ENCODE data around the gene LRIG1.

The LRIG1 gene

DNA sequence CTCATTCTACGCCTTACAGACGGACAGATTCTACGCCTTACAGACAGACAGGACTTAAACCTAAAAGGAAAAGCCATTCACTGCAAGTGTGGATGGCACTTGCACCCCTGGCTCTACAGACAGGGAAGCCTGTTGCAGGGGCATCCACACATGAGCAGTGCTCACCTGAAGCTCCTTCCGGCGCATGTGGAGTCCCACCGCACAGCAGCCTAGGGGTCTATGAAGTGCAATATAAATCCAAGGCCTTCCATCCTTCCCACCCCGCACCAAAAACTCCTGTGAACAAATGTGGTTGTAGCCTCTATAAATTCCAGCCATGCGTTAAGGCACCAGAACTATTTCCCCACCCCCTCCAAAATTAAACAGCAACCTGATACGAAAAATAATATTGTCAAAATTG is 121.3 kb downstream of the LRIG1 start:
- Mint-ChIP-seq H3K27me3 (ENCODE audit: low read depth) (no peaks in the 10 kb centered on the region), H3K36me3 (ENCODE audit: low read depth) (peaks cover 88% of the 10 kb centered on the region), H3K4me3 (no peak overlapping the region), H3K4me1 (peaks cover 29% of the 10 kb centered on the region), H3K27ac (no peak overlapping the region), H3K9me3 (peaks cover under 1% of the 10 kb centered on the region)
- no peak for TF ChIP-seq CTCF (IDR thresholded peaks at IDR 0.05; ENCODE audit: unreplicated experiment in 3 of 3)

- Mint-ChIP-seq H3K36me3 (ENCODE audit: low read depth) (peaks cover 75% of the 10 kb centered on the region), H3K4me3 (no peak overlapping the region), H3K4me1 (peaks cover 30% of the 10 kb centered on the region), H3K27me3 (ENCODE audit: low read depth) (no peaks in the 10 kb centered on the region), H3K27ac (peak overlapping the region in 2 of 3 experiments; percentile 51 to 65), H3K9me3 (no peaks in the 10 kb centered on the region)
- peak in 2 of 3 experiments; percentile 52 for TF ChIP-seq CTCF (IDR thresholded peaks at IDR 0.05; ENCODE audit: unreplicated experiment in 3 of 3)
These were observed 122.6 kb downstream of the LRIG1 start for GRCh38 chr3:66378256-66378655.

GRCh38 chr3:66377800-66378199 is 123.0 kb downstream of the LRIG1 start:
- H3K4me1 Mint-ChIP-seq, result peaks cover 34% of the 10 kb centered on the region
- H3K27me3 Mint-ChIP-seq (ENCODE audit: low read depth), result no peaks in the 10 kb centered on the region
- H3K4me3 Mint-ChIP-seq, result no peak overlapping the region
- no peak for TF ChIP-seq CTCF (IDR thresholded peaks at IDR 0.05; ENCODE audit: unreplicated experiment in 3 of 3)
- H3K27ac Mint-ChIP-seq, result peak overlapping the region in 1 of 3 experiments; percentile 51
- H3K36me3 Mint-ChIP-seq (ENCODE audit: low read depth), result peaks cover 70% of the 10 kb centered on the region
- no peaks in the 10 kb centered on the region for H3K9me3 Mint-ChIP-seq

GRCh38 chr3:66376568-66376967 is 124.3 kb downstream of the LRIG1 start:
- no peak for TF ChIP-seq CTCF (IDR thresholded peaks at IDR 0.05; ENCODE audit: unreplicated experiment in 3 of 3)
- H3K9me3 Mint-ChIP-seq, result no peaks in the 10 kb centered on the region
- H3K4me3 Mint-ChIP-seq, result no peak overlapping the region
- peak overlapping the region in 1 of 3 experiments; percentile 7 for H3K27ac Mint-ChIP-seq
- H3K36me3 Mint-ChIP-seq (ENCODE audit: low read depth), result peaks cover 59% of the 10 kb centered on the region
- no peaks in the 10 kb centered on the region for H3K27me3 Mint-ChIP-seq (ENCODE audit: low read depth)
- H3K4me1 Mint-ChIP-seq, result peaks cover 29% of the 10 kb centered on the region

DNA sequence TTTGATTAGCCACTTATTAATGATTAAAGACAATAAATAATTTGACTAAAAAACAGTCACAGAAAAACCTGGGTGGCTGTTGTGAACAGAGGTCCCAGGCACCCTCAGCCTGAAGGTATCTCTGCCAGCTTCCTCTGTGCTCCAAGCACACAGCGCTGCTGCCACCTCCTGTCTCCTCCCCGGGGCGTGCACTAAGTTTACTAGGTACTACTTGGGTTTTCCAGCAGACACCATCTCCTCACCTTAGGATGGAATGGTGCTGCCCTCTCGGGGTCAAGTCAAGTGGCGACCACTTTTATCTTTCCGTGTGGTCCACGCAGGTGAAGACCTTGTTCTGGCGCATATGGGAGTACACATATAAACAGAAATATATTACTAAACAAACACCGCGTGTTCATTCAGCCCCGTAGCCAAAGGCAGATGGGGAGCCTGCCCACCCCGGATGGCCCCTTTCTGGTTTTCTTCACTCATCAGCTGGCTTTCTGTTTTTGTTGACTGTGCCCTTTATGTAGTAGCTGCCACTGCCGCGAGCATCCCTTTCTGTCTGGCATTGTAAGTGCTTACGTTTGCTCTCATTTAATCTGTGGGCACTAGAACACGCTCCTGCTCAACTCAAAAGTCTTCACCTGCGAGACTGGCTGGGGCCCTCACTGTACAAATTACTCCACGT is 128.0 kb downstream of the LRIG1 start:
- Mint-ChIP-seq H3K27me3 (ENCODE audit: low read depth) (no peaks in the 10 kb centered on the region), H3K4me3 (no peak overlapping the region), H3K36me3 (ENCODE audit: low read depth) (peaks cover 31% of the 10 kb centered on the region), H3K4me1 (peaks cover 12% of the 10 kb centered on the region), H3K27ac (no peak overlapping the region), H3K9me3 (no peaks in the 10 kb centered on the region)
- peak; percentile 30 to 48 (median 45) for TF ChIP-seq CTCF (IDR thresholded peaks at IDR 0.05; ENCODE audit: unreplicated experiment in 3 of 3)

DNA sequence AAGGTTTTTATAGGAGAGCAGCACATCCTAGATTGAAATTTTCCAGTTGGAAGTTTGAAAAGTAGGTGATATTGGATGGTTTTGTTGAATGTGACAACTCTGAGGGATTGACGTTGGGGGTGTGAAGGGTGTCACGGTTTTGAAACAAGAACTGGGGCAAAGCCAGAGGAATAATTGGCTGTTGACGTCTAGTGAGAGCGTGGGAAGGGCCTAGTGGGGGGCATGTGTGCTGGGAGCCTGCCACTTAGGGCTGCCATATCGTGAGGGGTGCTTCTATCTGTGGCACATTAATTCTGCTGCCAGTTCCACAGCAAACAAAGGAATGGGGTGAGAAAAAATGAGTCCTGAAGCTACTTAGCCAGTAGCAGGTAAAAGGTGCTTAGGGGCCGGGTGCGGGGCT is 129.4 kb downstream of the LRIG1 start:
- H3K27ac Mint-ChIP-seq, result no peak overlapping the region
- peaks cover 20% of the 10 kb centered on the region for H3K36me3 Mint-ChIP-seq (ENCODE audit: low read depth)
- H3K9me3 Mint-ChIP-seq, result no peaks in the 10 kb centered on the region
- no peaks in the 10 kb centered on the region for H3K27me3 Mint-ChIP-seq (ENCODE audit: low read depth)
- peaks cover 13% of the 10 kb centered on the region for H3K4me1 Mint-ChIP-seq
- no peak overlapping the region for H3K4me3 Mint-ChIP-seq
- TF ChIP-seq CTCF (IDR thresholded peaks at IDR 0.05; ENCODE audit: unreplicated experiment in 3 of 3), result no peak

Measured in nephron (organoid).